MM.1S (cell line): ENCODE measurements around the gene SLC12A7.

Experiments
- DNase-seq: peaks from one replicate; pipeline ENCODE4 v3.0.0-alpha.2; 2015
- H2AFZ ChIP-seq: fragments of 300-600 bp; sonication (generic); 2 replicates; pipeline ENCODE4 v1.6.0; 2016; ENCODE audit warnings: antibody characterized with exemption, low read length
- H3F3A ChIP-seq: fragments of 300-600 bp; sonication (generic); 2 replicates; pipeline ENCODE4 v1.6.1; 2016; ENCODE audit warnings: mild to moderate bottlenecking, antibody characterized with exemption, low read length, moderate library complexity, mixed read lengths; ENCODE audit not compliant: insufficient read depth
- H3K27ac ChIP-seq: fragments of 300-600 bp; sonication (generic); 2 replicates; pipeline ENCODE4 v1.5.1; 2016; ENCODE audit warnings: mild to moderate bottlenecking, low read length
- H3K27me3 ChIP-seq: fragments of 300-600 bp; sonication (generic); replicated peaks from 2 replicates; pipeline ENCODE4 v1.6.0; 2016; ENCODE audit warnings: low read length; ENCODE audit not compliant: insufficient read depth
- H3K36me3 ChIP-seq: fragments of 300-600 bp; sonication (generic); replicated peaks from 2 replicates; pipeline ENCODE4 v1.6.1; 2016; ENCODE audit warnings: mild to moderate bottlenecking, low read length, mixed read lengths; ENCODE audit not compliant: insufficient read depth
- H3K4me1 ChIP-seq: fragments of 300-600 bp; sonication (generic); 2 replicates; pipeline ENCODE4 v1.6.1; 2016; ENCODE audit warnings: low read length, mixed read lengths
- H3K4me2 ChIP-seq: fragments of 300-600 bp; sonication (generic); 2 replicates; pipeline ENCODE4 v1.6.0; 2016; ENCODE audit warnings: low read depth, low read length
- H3K4me3 ChIP-seq: fragments of 300-600 bp; sonication (generic); 2 replicates; pipeline ENCODE4 v1.5.1; 2016; ENCODE audit warnings: low read length, mixed read lengths
- H3K79me2 ChIP-seq: fragments of 300-600 bp; sonication (generic); 2 replicates; pipeline ENCODE4 v1.6.1; 2016; ENCODE audit warnings: mixed run types, low read length, mixed read lengths
- H3K9ac ChIP-seq: fragments of 300-600 bp; sonication (generic); 2 replicates; pipeline ENCODE4 v1.6.1; 2016; ENCODE audit warnings: low read length, mixed read lengths
- H3K9me2 ChIP-seq: fragments of 300-600 bp; sonication (generic); replicated peaks from 2 replicates; pipeline ENCODE4 v1.6.1; 2016; ENCODE audit warnings: mild to moderate bottlenecking, low read length, mixed read lengths; ENCODE audit not compliant: insufficient read depth
- H3K9me3 ChIP-seq: fragments of 300-600 bp; sonication (generic); replicated peaks from 2 replicates; pipeline ENCODE4 v1.6.1; 2016; ENCODE audit warnings: mild to moderate bottlenecking, low read length, mixed read lengths; ENCODE audit not compliant: insufficient read depth
- H4K20me1 ChIP-seq: fragments of 300-600 bp; sonication (generic); 2 replicates; pipeline ENCODE4 v1.6.1; 2016; ENCODE audit warnings: mild to moderate bottlenecking, low read length, moderate library complexity, mixed read lengths; ENCODE audit not compliant: insufficient read depth
- EZH2 ChIP-seq: fragments of 300-600 bp; sonication (generic); optimal IDR thresholded peaks from 2 replicates; pipeline ENCODE3; 2017; ENCODE audit warnings: low read depth, mild to moderate bottlenecking, antibody characterized with exemption, low read length, mixed read lengths
- EZH2phosphoT487 ChIP-seq: fragments of 300-600 bp; sonication (generic); IDR thresholded peaks from 2 replicates; pipeline ENCODE4 v1.6.1; 2018; ENCODE audit warnings: antibody characterized with exemption, low read length
- TF ChIP-seq, protein P1 (sequence below): fragments of 300-600 bp; sonication (generic); IDR thresholded peaks from 2 replicates; pipeline ENCODE4 v1.5.1; 2016; ENCODE audit warnings: antibody characterized with exemption, low read length, mixed read lengths

Gene SLC12A7

DNA sequence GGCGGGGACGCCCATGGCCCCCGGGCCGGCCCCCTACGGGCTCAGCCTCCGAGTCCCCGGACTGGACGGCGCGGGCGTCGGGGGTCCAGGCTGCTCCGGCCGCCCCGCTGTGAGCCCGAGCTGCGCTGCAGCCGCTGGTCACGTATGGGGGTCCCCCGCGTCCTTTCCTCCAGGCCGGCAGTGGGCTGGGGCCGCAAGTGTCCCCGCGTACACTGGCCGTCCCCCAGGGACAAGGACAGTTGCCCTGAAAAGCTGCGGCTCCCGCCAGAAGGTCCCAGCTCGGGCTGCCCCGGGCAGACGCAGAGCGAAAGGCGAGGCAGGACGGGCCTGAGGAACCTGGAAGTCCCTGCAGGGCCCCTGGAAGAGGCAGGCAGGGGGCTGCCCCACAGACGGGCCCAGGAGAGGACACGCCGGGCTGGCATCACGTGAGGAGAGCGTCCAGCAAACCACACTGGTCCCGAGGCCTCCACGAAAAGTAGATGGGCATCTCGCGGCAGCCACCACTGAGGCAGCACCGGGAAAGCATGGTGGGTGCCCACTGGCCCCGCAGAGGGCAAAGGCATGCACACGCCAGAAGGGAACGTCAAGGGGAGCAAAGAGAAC lies 106.5 kb downstream of the SLC12A7 start:
- peak overlapping the region; percentile 60; the same call in 1 of the 2 replicates for H3K9ac ChIP-seq

DNA sequence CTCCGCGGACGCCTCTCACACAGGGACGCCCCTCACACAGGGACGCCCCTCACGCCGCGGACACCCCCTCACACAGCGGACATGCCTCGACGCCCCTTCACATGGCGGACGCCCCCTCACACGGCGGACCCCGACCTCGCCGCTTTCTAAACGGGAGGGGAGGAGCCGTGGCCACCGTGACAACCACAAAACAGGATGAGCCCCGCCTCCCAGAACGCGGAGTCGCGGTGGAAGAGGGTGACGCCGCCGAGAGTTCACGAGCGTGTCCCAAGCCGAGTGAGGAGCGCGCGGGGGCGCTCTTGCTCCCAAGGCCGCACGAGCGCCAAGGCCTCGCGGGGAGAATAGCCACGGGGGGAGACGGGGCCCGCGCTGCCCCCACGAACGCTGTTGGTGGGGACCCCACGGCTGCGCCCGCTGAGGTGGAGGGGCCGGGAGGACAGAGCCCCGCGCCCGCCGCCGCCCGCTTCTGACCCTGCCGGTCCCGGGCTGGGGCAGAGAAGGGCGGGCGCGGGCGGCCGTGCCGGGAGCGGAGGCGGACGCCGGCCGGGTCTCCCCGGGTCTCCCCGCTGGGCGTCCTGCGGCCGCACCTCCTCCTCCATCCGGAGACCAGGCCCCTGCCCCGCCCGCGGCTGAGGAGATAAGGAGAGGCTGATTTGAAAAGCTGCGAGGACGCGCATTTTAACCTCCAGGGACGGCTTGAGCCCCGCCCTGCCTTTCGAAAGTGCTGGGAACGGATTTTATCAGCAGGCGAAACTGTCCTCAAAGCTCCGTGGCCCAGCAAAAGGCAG lies 107.2 kb downstream of the SLC12A7 start:
- H3K27ac ChIP-seq = peak overlapping the region; percentile 32; the same call in 1 of the 2 replicates
- peak overlapping the region; percentile 60 for H3K9ac ChIP-seq
- no peaks in the 10 kb centered on the region; the same call in none of the 2 replicates for H3F3A ChIP-seq
- peak overlapping the region; percentile 67 for H2AFZ ChIP-seq
- peak; percentile 75 for DNase-seq
- peak overlapping the region; percentile 86 for H3K4me2 ChIP-seq
- peaks cover 5% of the 10 kb centered on the region for H3K79me2 ChIP-seq
- H3K9me3 ChIP-seq = no peaks in the 10 kb centered on the region
- peaks cover 14% of the 10 kb centered on the region; the same call in 1 of the 2 replicates for H3K27me3 ChIP-seq
- peaks cover 53% of the 10 kb centered on the region for H3K4me1 ChIP-seq
- H3K36me3 ChIP-seq = no peaks in the 10 kb centered on the region
- no peaks in the 10 kb centered on the region for H3K9me2 ChIP-seq
- H3K4me3 ChIP-seq = peak overlapping the region; percentile 65
- TF ChIP-seq EZH2 (no peak), EZH2phosphoT487 (no peak)
- TF ChIP-seq, protein P1, sequence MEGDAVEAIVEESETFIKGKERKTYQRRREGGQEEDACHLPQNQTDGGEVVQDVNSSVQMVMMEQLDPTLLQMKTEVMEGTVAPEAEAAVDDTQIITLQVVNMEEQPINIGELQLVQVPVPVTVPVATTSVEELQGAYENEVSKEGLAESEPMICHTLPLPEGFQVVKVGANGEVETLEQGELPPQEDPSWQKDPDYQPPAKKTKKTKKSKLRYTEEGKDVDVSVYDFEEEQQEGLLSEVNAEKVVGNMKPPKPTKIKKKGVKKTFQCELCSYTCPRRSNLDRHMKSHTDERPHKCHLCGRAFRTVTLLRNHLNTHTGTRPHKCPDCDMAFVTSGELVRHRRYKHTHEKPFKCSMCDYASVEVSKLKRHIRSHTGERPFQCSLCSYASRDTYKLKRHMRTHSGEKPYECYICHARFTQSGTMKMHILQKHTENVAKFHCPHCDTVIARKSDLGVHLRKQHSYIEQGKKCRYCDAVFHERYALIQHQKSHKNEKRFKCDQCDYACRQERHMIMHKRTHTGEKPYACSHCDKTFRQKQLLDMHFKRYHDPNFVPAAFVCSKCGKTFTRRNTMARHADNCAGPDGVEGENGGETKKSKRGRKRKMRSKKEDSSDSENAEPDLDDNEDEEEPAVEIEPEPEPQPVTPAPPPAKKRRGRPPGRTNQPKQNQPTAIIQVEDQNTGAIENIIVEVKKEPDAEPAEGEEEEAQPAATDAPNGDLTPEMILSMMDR = peak; percentile 51
- no peaks in the 10 kb centered on the region for H4K20me1 ChIP-seq

More for the DNA sequence above, 106.5 kb downstream of the SLC12A7 start:
- peak overlapping the region; percentile 86; the same call in 1 of the 2 replicates for H3K4me2 ChIP-seq
- no peaks in the 10 kb centered on the region; the same call in none of the 2 replicates for H3F3A ChIP-seq
- H3K27ac ChIP-seq = peak overlapping the region; percentile 32; the same call in 1 of the 2 replicates
- DNase-seq = no peak
- no peaks in the 10 kb centered on the region for H4K20me1 ChIP-seq
- no peaks in the 10 kb centered on the region for H3K9me3 ChIP-seq
- peaks cover 59% of the 10 kb centered on the region for H3K4me1 ChIP-seq
- TF ChIP-seq EZH2phosphoT487 = no peak
- TF ChIP-seq, protein P1 = no peak
- no peak for TF ChIP-seq EZH2
- no peaks in the 10 kb centered on the region for H3K36me3 ChIP-seq
- peak overlapping the region; percentile 65 for H3K4me3 ChIP-seq
- H3K79me2 ChIP-seq = peaks cover 12% of the 10 kb centered on the region
- peak overlapping the region; percentile 67; the same call in 1 of the 2 replicates for H2AFZ ChIP-seq
- H3K27me3 ChIP-seq = peaks cover 14% of the 10 kb centered on the region; the same call in 1 of the 2 replicates
- H3K9me2 ChIP-seq = no peaks in the 10 kb centered on the region

DNA sequence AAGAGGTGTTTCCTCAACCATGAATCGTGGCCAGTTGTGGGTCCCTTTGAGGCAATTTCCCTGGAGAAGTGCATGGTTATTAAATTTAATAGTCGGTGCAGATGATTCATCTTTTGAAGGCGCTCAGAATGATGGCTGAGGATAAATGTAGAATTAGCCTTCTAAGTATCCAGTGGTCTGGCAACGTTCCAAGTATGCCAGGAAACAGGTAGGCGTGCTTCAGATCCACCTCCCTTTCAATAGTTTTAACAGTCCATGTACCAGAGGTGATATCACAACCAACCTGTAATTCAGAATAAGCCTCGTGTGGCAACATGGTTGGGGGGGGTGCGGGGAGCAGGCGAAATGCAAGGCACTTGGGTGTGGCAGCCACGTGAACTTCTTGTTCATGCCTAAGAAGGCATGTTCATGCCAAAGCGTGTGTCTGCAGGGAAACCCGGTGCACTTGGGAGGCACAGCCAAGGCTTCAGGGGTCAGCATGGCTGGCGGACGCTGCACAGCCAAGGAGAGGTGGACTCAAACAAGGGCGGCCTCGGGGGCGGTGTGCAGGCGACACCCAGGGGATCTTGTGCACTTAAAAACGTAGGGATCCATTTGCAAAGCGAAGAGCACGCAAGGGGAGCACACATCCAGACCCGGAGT lies 108.4 kb downstream of the SLC12A7 start:
- peaks cover 14% of the 10 kb centered on the region; the same call in 1 of the 2 replicates for H3K27me3 ChIP-seq

More for the DNA sequence above, 108.4 kb downstream of the SLC12A7 start:
- Histone ChIP-seq H2AFZ (no peak overlapping the region), H3K9ac (no peak overlapping the region), H3K4me2 (no peak overlapping the region), H3K9me3 (no peaks in the 10 kb centered on the region), H3K79me2 (no peaks in the 10 kb centered on the region), H3F3A (no peaks in the 10 kb centered on the region; the same call in none of the 2 replicates), H3K4me1 (peaks cover 52% of the 10 kb centered on the region), H3K27ac (no peak overlapping the region), H3K4me3 (no peak overlapping the region), H3K36me3 (no peaks in the 10 kb centered on the region), H3K9me2 (no peaks in the 10 kb centered on the region), H4K20me1 (no peaks in the 10 kb centered on the region)
- peak; percentile 27 for DNase-seq
- TF ChIP-seq, protein P1 = no peak
- TF ChIP-seq EZH2 (no peak), EZH2phosphoT487 (no peak)
